Endothelial cell of umbilical vein (primary cell): ENCODE data around the gene ASB5. TPM values are rescaled to one million over a fixed set of nuclear protein-coding genes. Genes with fewer than 3 reads are reported as not detected.

Experiments used
- BruUV-seq: library from RNA; stranded (reverse); fragments of 400-500 nt; replicated peaks from 2 replicates; lab custom pipeline; 2021; lab: Mats Ljungman, UMichigan
- CTCF ChIA-PET: fragments of 300-600, 350-600 bp; sonication (Branson Sonifier 250); formaldehyde crosslinking; loops from one replicate; lab custom pipeline; 2021; ENCODE audit warnings: antibody characterized with exemption, inconsistent platforms; lab: Charles Lee
- POLR2A ChIA-PET: fragments of 300-600, 350-600 bp; sonication (Branson Sonifier 250); formaldehyde crosslinking; loops from one replicate; lab custom pipeline; 2021; ENCODE audit warnings: antibody characterized with exemption, inconsistent platforms; lab: Charles Lee
- DNase-seq: peaks from one replicate; pipeline ENCODE4 v3.0.0-alpha.2; 2011; ENCODE audit warnings: low read depth, low spot score
- FAIRE-seq: peaks from 2 replicates; lab custom pipeline; 2011; peaks lifted over from hg19 to GRCh38; lab: Jason Lieb, UNC
- H2AFZ ChIP-seq: 2 replicates; pipeline ENCODE4 v1.6.0; 2012; ENCODE audit warnings: low read depth, low read length, control low read depth, inconsistent platforms
- H3K27ac ChIP-seq: 2 replicates; pipeline ENCODE4 v1.5.1; 2011; ENCODE audit warnings: low read depth, mild to moderate bottlenecking, control low read depth, low read length, moderate library complexity; ENCODE audit not compliant: insufficient read depth
- H3K27me3 ChIP-seq, 2 experiments: 2 replicates each; pipeline versions ENCODE4 v1.6.0 to v1.6.1; 2011; ENCODE audit warnings: low read length in 2 of 2, mixed read lengths in 1 of 2; ENCODE audit not compliant: control insufficient read depth in 2 of 2, insufficient read depth in 2 of 2
- H3K36me3 ChIP-seq, 2 experiments: 2 replicates in 1 of 2; 3 replicates in 1 of 2; pipeline ENCODE4 v1.5.1; 2011; ENCODE audit warnings: low read length in 2 of 2, mild to moderate bottlenecking in 1 of 2, moderate library complexity in 1 of 2; ENCODE audit not compliant: control insufficient read depth in 2 of 2, insufficient read depth in 2 of 2; ENCODE audit errors: extremely low read depth in 1 of 2
- H3K4me1 ChIP-seq: 3 replicates; pipeline ENCODE4 v1.5.1; 2011; ENCODE audit warnings: mild to moderate bottlenecking, low read length; ENCODE audit not compliant: control insufficient read depth, insufficient read depth; ENCODE audit errors: extremely low read depth
- H3K4me2 ChIP-seq: 2 replicates; pipeline ENCODE4 v1.6.1; 2011; ENCODE audit warnings: low read length, control low read depth, mixed read lengths; ENCODE audit not compliant: insufficient read depth
- H3K4me3 ChIP-seq, 3 experiments: fragments of 200-600 bp in 1 of 3; sonication (generic), shearing (Covaris generic) in 1 of 3; replicated peaks in 1 of 3; 2 replicates each; pipeline ENCODE4 v1.5.1; 2011 to 2016; ENCODE audit warnings: control low read depth in 3 of 3, low read length in 3 of 3, mild to moderate bottlenecking in 2 of 3, inconsistent platforms in 1 of 3, low read depth in 1 of 3, moderate library complexity in 1 of 3; ENCODE audit not compliant: insufficient read depth in 1 of 3
- H3K79me2 ChIP-seq: 2 replicates; pipeline ENCODE4 v1.6.0; 2012; ENCODE audit warnings: low read length, inconsistent platforms; ENCODE audit not compliant: control insufficient read depth, insufficient read depth
- H3K9ac ChIP-seq: replicated peaks from 2 replicates; pipeline ENCODE3; 2011; ENCODE audit warnings: low read length, control low read depth; ENCODE audit not compliant: insufficient read depth; ENCODE audit errors: extremely low read depth
- H3K9me1 ChIP-seq: replicated peaks from 3 replicates; pipeline ENCODE4 v1.6.0; 2011; ENCODE audit warnings: mild to moderate bottlenecking, low read length; ENCODE audit not compliant: control insufficient read depth, insufficient read depth; ENCODE audit errors: extremely low read depth
- H3K9me3 ChIP-seq: replicated peaks from 2 replicates; pipeline ENCODE4 v1.5.1; 2012; ENCODE audit warnings: low read length, inconsistent platforms; ENCODE audit not compliant: control insufficient read depth, insufficient read depth
- H4K20me1 ChIP-seq: replicated peaks from 2 replicates; pipeline ENCODE3; 2011; ENCODE audit warnings: mild to moderate bottlenecking, low read length; ENCODE audit not compliant: control insufficient read depth, insufficient read depth; ENCODE audit errors: extremely low read depth
- CTCF ChIP-seq, 2 donors: IDR thresholded peaks; 1 replicate in 1 of 2; 2 replicates in 1 of 2; pipeline ENCODE4 v1.5.1; 2011; ENCODE audit warnings: low read length in 2 of 2, mild to moderate bottlenecking in 2 of 2, moderate library complexity in 2 of 2, control low read depth in 1 of 2, inconsistent platforms in 1 of 2, low read depth in 1 of 2; ENCODE audit not compliant: insufficient read depth in 1 of 2; ENCODE audit errors: extremely low read depth in 1 of 2
- EZH2 ChIP-seq: IDR thresholded peaks from 2 replicates; pipeline ENCODE4 v1.6.1; 2012; ENCODE audit warnings: borderline replicate concordance, low read depth, mild to moderate bottlenecking, moderate library complexity, low read length, inconsistent platforms; ENCODE audit not compliant: severe bottlenecking
- FOS ChIP-seq: IDR thresholded peaks from 2 replicates; pipeline ENCODE4 v1.6.1; 2011; ENCODE audit warnings: mild to moderate bottlenecking, low read length, moderate library complexity, borderline replicate concordance; ENCODE audit not compliant: insufficient read depth
- GATA2 ChIP-seq: IDR thresholded peaks from 2 replicates; pipeline ENCODE4 v1.7.0; 2011; ENCODE audit warnings: low read depth, mild to moderate bottlenecking, moderate library complexity, mixed read lengths, low read length; ENCODE audit not compliant: insufficient read length, insufficient read depth
- JUN ChIP-seq: IDR thresholded peaks from 2 replicates; pipeline ENCODE4 v1.6.1; 2011; ENCODE audit warnings: borderline replicate concordance, low read depth; ENCODE audit not compliant: insufficient read length, insufficient read depth
- MAX ChIP-seq: IDR thresholded peaks from 2 replicates; pipeline ENCODE4 v1.6.1; 2011; ENCODE audit not compliant: insufficient read depth, insufficient read length
- MYC ChIP-seq: IDR thresholded peaks from one replicate; pipeline ENCODE4 v1.6.1; 2011; ENCODE audit warnings: mild to moderate bottlenecking, low read depth, low read length
- POLR2A ChIP-seq: IDR thresholded peaks from 2 replicates; pipeline ENCODE4 v1.6.1; 2012; ENCODE audit warnings: low read depth, mild to moderate bottlenecking, control low read depth, low read length
- POLR2AphosphoS5 ChIP-seq: IDR thresholded peaks from 2 replicates; pipeline ENCODE4 v1.6.1; 2012; ENCODE audit warnings: low read depth, mild to moderate bottlenecking, control low read depth, low read length, moderate library complexity; ENCODE audit not compliant: insufficient read depth
- dilution Hi-C: fragments of 300-500 bp; cut with MboI; formaldehyde crosslinking; loops from one replicate; pipeline ENCODE4 v1.15.0; 2019; ENCODE audit warnings: low sequenced_read_pairs; ENCODE audit not compliant: extremely low pct_ligation_motif_present
- intact Hi-C: fragments of 100-400 bp; cut with micrococcal nuclease; formaldehyde crosslinking; loops from one replicate; pipeline ENCODE4 v1.10.0; 2022
- polyA plus RNA-seq, 4 experiments: library from polyadenylated mRNA; depleted of rRNA in 3 of 4; stranded (reverse) in 3 of 4; unstranded in 1 of 4; fragments of >200 nt; gene quantifications; 2 replicates each; pipeline versions ENCODE4 v1.2.1 to v1.2.3, GENCODE V29; 2011 to 2012; ENCODE audit warnings: missing spikeins in 1 of 4
- total RNA-seq: library from RNA; stranded (reverse); gene quantifications from 2 replicates; pipeline ENCODE4 v1.2.3, GENCODE V29; 2021

ASB5 gene
- total and polyA plus RNA-seq, 2 donors (not counting 3 experiments of a cell fraction or from before 2014, with no cell fraction given) = not detected

- Histone ChIP-seq H3K27me3 (no peaks in the 10 kb centered on the region), H3K9ac (no peak overlapping the region), H3K4me1 (no peaks in the 10 kb centered on the region), H3K4me2 (no peak overlapping the region), H2AFZ (no peak overlapping the region), H3K27ac (no peak overlapping the region), H3K9me3 (no peaks in the 10 kb centered on the region), H3K9me1 (no peaks in the 10 kb centered on the region), H3K79me2 (no peaks in the 10 kb centered on the region), H3K4me3 (no peak overlapping the region), H4K20me1 (no peaks in the 10 kb centered on the region), H3K36me3 (no peaks in the 10 kb centered on the region)
- no peak for TF ChIP-seq EZH2
- TF ChIP-seq POLR2AphosphoS5 = no peak
- no peak for TF ChIP-seq POLR2A
- TF ChIP-seq MAX = no peak
- no peak for TF ChIP-seq CTCF (IDR thresholded peaks at IDR 0.05; ENCODE audit: extremely low read depth in 1 of 2, insufficient read depth in 1 of 2, low read depth in 1 of 2, low read length in 2 of 2)
- no peak for TF ChIP-seq JUN
- POLR2A ChIA-PET = no interaction called here
- FAIRE-seq (no peak), DNase-seq (no peak)
- CTCF ChIA-PET = no interaction called here
- no TSS peak for BruUV-seq
- dilution Hi-C loops (no loop called here), intact Hi-C loops (no loop called here)
Observed at GRCh38 chr4:176258135-176258534, 10.9 kb downstream of the ASB5 start.

GRCh38 chr4:176256921-176257320 is 12.1 kb downstream of the ASB5 start:
- intact Hi-C loops = no loop called here
- no peaks in the 10 kb centered on the region for H4K20me1 ChIP-seq
- POLR2A ChIA-PET = no interaction called here
- dilution Hi-C loops = no loop called here
- CTCF ChIA-PET = interaction anchor here (1.5 to 1.8 kb wide), 2 partner anchors 9 to 19 kb away, joined by 3 to 5 read pairs; no protein-coding TSS in a partner anchor
- H3K79me2 ChIP-seq = no peaks in the 10 kb centered on the region
- peak; percentile 10 for DNase-seq
- H3K27me3 ChIP-seq = no peaks in the 10 kb centered on the region
- H3K4me2 ChIP-seq = no peak overlapping the region
- no peak overlapping the region for H3K9ac ChIP-seq
- H3K9me3 ChIP-seq = no peaks in the 10 kb centered on the region
- BruUV-seq = no TSS peak
- no peak overlapping the region for H3K4me3 ChIP-seq
- no peaks in the 10 kb centered on the region for H3K36me3 ChIP-seq
- no peak for FAIRE-seq
- no peak overlapping the region for H2AFZ ChIP-seq
- H3K4me1 ChIP-seq = no peaks in the 10 kb centered on the region
- H3K27ac ChIP-seq = no peak overlapping the region
- TF ChIP-seq EZH2 (no peak), GATA2 (no peak), MAX (no peak), POLR2AphosphoS5 (no peak), CTCF (IDR thresholded peaks at IDR 0.05; ENCODE audit: extremely low read depth in 1 of 2, insufficient read depth in 1 of 2, low read depth in 1 of 2, low read length in 2 of 2) (no peak), MYC (no peak), JUN (no peak), FOS (no peak), POLR2A (no peak)
- no peaks in the 10 kb centered on the region for H3K9me1 ChIP-seq
